ENCODE results near the gene SNX14.

Gene SNX14

DNA sequence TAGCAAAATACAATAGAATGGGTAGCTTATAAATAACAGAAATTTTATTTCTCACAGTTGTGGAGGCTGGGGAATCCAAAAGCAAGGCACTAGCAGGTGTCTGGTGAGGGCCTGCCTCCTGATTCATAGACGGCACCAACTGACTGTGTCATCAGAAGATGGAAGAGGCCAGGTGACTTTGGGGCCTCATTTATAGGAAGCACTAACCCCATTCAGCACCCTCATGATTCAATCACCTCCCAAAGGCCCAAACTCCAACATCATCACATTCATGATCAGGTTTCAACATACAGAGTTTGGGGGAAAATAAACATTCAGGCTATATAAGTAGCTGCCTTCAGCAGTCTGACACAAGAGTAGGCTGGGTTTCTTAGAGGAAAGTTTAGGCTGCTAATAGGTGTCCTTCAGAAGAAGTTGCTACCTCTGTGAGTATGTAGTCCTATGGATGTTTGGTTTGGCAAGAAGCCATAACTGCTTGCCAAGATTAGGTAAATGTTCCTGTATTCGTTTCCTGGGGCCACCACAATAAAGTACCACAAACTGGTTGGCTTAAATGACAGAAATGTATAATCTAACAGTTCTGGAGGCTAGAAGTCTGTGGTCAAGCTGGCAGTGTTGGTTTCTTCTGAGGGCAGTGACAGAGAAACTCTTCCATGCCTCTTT is 94.9 kb downstream of the SNX14 start:
- DNase-seq: no peak

DNA sequence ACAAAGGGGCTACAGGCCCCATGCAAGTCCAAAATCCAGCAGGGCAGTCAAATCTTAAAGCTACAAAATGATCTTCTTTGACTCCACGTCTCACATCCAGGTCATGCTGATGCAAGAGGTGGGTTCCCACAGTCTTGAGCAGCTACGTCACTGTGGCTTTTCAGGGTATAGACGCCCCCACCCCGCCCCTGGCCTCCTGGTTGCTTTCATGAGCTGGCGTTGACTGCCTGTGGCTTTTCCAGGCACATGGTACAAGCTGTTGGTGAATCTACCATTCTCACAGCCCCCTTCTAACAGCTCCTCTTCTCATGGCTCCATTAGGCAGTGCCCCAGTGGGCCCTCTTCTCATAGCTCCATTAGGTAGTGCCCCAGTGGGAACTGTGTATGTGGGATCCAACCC is 96.8 kb downstream of the SNX14 start:
- DNase-seq: no peak

DNA sequence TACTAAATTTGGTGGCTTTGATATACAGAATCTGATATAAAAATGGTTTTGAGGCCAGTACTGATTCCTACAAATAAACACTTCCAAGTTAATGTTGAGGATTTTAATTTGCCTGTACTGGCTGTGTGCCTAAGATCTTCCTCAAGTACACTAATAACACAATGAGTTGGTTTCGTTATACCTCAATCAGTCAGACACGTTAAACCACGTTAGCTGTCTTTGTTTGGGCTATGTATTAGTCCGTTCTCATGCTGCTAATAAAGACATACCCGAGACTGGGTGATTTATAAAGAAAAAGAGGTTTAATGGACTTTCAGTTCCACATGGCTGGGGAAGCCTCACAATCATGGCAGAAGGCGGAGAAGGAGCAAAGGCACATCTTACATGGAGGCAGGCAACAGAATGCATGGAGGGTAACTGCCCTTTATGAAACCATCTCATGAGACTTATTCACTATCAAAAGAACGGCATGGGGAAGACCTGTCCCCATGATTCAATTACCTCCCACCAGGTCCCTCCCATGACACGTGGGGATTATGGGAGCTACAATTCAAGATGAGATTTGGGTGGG is 97.6 kb downstream of the SNX14 start:
- no peak for DNase-seq

DNA sequence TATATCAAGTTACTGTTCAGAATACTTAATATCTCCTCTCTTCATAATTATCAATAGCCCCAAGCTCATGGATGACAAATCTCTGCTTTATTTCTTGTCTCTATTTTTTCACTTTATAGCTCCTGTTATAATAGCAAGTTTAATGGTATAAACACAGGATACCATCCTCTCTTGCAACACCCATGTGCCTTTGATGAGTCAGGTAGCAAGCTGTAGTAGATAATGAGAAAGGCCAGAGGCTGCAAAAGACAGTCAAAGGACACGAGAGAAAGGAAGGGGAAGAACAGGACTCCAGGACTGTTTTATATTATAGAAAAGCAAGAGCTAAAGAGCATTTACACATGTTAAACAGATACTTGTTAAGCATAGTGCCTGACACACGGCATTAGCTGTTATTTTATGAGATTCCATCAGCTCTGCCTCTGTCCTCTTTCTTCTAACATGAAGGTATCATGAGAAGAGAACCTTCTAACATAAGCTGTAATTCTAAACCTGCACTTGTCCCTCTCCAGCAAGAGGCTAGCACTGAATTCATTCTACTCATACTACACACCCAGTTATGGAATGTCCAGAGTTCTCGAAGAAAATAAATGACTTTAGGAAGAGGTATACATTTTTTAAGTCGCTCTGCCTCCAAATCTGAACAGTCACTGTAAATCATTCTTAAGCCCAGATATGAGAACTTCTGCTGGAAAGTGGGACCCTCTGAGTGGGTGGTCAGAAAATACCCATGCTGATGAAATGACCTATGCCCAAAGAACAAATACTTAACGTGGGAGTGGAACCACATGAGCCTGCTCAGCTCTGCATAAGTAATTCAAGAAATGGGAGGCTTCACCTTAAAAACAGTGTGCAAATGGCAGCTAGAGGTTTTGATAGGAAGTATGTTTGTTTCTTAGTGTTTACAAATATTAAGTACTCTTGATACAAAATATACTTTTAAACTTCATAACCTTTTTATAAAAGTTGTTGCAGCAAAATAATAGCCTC is 98.8 kb downstream of the SNX14 start:
- DNase-seq: no peak

GRCh38 chr6:85493389-85493788 is 100.3 kb downstream of the SNX14 start:
- no peak for DNase-seq

DNA sequence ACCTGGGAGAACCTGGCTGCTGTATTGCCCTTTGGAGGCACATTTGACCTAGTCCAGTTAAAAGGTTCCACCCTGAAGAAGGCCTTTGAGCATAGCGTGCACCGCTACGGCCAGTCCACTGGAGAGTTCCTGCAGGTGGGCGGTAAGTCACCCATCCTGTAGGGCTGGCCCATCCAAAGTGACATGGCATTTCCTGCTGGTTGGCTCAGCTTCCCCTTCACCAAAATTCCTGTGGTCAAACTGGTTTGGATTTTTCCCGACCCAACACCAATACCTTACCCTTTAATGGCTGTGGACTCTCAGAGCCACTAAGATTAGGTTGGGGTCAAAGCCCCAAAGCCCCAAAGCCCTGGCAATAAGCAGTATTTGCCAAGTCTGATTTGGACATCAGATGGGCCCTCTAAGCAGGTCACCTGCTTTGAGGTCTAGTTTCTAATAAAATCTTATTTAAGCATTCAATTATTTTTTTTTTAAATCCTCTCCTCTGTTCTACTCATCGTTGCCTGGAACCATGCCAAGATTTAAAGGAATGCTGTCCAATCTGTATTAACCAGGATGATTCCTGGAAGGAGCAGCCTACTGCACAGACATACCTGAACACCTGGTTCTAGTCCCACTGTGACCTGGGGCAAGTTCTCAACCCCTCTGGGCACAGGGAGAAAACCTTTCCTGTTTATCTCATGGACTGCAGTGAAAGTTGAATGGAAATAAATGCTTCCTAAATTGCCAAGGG is 103.0 kb downstream of the SNX14 start:
- DNase-seq: no peak

- peak in 3 of 58 donors; percentile 11 to 48 (median 12) for DNase-seq
Observed at GRCh38 chr6:85484948-85485347, 108.7 kb downstream of the SNX14 start.

DNA sequence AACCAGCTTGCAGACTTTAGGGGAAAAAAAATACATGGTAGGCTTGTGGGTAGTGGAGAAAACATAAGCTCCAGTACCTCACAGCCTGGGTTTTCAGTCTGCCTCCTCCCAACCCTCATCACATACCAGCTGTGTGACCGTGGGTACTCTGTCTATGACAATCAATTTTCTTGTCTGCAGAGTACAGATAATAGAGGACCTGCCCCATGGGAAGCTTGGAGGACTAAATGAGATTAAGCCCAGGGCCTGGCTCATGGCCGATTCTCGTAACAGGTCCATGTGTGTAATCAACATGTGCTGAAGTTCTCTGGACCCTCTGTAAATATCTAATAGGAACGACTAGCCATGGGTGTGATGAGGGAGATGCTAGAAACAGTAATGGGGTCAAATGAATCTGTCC is 109.8 kb downstream of the SNX14 start:
- DNase-seq: no peak

GRCh38 chr6:85482905-85483700 is 110.6 kb downstream of the SNX14 start:
- peak in 48 of 58 donors; percentile 6 to 77 (median 36) for DNase-seq

GRCh38 chr6:85482206-85482904 is 111.3 kb downstream of the SNX14 start:
- no peak for DNase-seq

- no peak for DNase-seq
Observed at GRCh38 chr6:85479208-85479607, 114.5 kb downstream of the SNX14 start.

DNA sequence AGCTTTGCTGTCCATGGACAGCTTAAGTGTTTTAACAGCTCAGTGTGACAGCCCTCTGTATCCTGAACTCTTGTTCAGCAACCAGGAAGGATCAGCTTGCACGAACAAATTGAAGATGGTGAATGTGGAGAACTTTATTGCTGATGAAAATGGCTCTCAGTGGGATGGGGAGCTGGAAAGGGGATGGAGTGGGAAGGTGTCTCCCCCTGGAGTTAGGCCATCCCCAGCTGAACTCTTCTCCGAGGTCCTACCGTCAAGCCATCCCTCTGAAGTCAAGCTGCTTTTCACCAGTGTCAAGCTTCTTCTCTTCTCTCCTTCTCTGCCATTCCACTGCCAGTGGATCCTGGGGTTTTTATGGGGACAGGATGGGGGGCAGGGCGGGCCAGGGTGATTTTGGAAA is 117.1 kb downstream of the SNX14 start:
- DNase-seq: no peak

DNA sequence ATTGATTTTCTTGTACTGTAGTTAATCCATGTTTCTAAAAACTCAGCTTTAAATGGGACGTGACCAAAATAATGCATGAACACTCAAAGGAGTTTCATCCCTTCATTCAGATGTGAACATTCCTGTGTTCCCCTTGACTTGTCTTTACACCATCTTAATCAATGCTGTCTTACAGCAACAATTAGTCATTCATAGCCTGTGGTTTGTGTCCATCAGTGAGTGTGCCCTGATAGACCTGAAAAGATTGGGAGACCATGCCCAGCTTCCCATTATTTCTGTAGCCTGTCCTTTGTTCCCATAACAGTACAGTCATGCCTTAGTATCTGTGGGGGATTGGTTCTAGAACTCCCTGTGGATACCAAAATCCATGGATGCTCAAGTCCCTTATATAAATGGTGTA is 119.9 kb downstream of the SNX14 start:
- no peak for DNase-seq

DNA sequence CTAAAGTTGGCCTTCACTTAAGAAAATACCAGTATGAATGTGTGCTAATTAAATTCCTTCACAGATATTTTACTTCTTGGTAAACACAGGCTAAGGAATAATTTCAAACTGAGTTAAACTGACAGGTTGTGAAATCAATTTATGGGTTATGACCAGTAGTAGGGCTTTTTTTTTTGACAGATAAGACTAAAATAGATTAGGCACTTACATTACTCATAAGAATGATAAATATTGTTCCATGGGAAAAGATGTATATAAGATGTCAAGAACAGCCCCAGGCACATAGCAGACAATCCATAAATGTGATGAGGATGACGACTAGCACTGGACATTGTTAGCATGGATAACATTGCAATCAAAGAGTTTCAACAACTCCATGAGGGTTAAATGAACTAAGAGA is 120.9 kb downstream of the SNX14 start:
- DNase-seq: no peak

GRCh38 chr6:85470023-85470410 is 123.6 kb downstream of the SNX14 start:
- DNase-seq: no peak

DNA sequence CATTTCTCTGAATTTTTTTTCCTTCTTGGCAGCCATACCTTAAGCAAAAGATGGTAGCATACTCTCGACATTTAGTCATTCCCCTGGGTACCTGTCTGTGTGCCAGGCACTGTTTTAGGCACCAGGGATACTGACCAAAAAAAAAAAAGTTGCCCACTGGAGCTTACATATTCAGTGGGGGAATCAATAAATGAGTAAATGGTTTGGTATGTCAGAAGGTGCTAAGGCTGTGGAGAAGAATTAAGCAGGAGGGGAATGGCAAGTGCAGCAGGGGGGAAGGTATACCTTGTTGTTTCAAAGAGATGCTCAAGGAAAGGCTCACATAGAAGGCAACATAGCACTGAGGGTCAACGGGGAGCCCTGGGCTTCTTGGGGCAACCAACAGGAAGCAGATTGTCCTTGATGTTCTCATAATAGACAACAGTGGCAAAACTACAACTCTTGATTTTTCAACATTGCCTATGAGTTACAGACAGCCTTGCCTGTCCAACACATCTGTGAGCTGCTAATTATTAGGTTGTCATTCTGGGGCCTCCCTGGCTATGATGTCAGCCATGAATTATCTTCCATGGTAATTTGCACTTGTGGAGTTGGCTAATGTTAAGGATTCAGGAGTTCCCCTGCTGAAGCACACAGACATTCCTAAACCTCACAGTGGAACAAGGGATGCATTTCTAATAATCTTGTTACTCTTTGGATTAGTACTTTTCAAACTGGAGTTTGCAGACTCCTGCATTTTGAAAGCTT is 124.2 kb downstream of the SNX14 start:
- DNase-seq: no peak

- DNase-seq: no peak
Observed at GRCh38 chr6:85468326-85468725, 125.3 kb downstream of the SNX14 start.

DNA sequence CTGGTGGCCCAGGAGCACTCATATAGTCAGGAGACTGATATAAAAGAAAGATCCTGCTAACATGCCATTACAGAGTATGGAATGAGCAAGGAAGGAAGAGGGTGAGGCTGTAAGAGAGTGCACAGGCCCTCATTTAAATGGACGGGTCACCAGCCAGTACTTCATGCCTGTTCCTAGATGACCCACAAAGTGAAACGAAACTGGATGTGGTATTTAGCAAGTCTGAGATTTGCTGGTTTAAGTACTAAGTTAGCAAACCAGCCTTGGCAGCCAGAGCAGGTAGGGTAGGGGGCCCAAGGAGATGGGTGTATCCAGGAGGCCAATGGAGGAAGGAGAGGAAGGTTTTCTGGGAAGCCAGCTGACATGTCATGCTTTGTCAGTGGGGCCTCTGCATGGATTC is 127.9 kb downstream of the SNX14 start:
- no peak for DNase-seq

DNA sequence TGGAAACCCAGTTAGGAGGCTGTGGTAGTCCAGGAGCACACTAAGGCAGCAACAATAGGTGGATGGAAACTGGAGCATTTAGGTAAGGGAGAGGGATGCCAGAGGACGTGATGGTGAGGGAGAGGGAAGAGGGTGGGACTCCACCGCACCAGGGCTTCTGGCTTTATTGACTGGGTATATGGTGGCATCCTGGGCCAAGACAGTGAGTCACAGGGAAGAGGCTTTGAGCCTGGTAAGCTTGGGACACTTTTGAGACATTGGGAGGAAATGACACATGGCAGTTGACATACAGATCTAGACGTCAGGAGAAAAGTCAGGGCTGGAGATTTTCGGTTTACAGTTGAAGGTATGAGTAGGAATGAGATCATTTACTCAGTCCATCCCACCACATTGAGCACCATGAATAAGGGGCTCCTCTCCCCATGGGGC is 128.9 kb downstream of the SNX14 start:
- no peak for DNase-seq

Measured in anterior cingulate cortex (tissue), 58 donors.